Limb (tissue), 2 donors: Measurements from ENCODE around the gene MCHR1.
A peak's percentile ranks its signal among the peaks of the same experiment; 100 is the strongest.
"Not testable (repeated sequence)": the region's sequence is repeated elsewhere in the genome, so short reads cannot be mapped to it uniquely, and the experiment has no call there.

Experiments used
- DNase-seq, 2 donors: peaks; one replicate each; pipeline ENCODE4 v3.0.0-alpha.2; 2016; ENCODE audit errors: extremely low spot score in 2 of 2

The MCHR1 gene

GRCh38 chr22:40687706-40688105, 8.4 kb downstream of the MCHR1 start:
- DNase-seq, result no peak

GRCh38 chr22:40690370-40690769, 11.1 kb downstream of the MCHR1 start:
- no peak for DNase-seq

GRCh38 chr22:40691532-40691931, 12.2 kb downstream of the MCHR1 start:
- DNase-seq, result no peak

GRCh38 chr22:40694411-40694810, 15.1 kb downstream of the MCHR1 start:
- peak in 1 of 2 donors; percentile 36 for DNase-seq

- no peak for DNase-seq
These were observed 22.0 kb downstream of the MCHR1 start for GRCh38 chr22:40701274-40701673.

GRCh38 chr22:40703174-40703573, 23.9 kb downstream of the MCHR1 start:
- no peak for DNase-seq

GRCh38 chr22:40703736-40704135, 24.5 kb downstream of the MCHR1 start:
- DNase-seq, result peak in 1 of 2 donors; percentile 68

GRCh38 chr22:40705918-40706682, 26.8 kb downstream of the MCHR1 start:
- no peak for DNase-seq

- no peak for DNase-seq
These were observed 27.9 kb downstream of the MCHR1 start for GRCh38 chr22:40707154-40707553.

- DNase-seq, result no peak
These were observed 28.9 kb downstream of the MCHR1 start for GRCh38 chr22:40708177-40708576.

GRCh38 chr22:40709752-40710413, 30.6 kb downstream of the MCHR1 start:
- DNase-seq, result peak; percentile 38 to 71

- no peak for DNase-seq
These were observed 33.0 kb downstream of the MCHR1 start for GRCh38 chr22:40712311-40712710.

- peak; percentile 54 to 68 for DNase-seq
These were observed 35.4 kb downstream of the MCHR1 start for GRCh38 chr22:40714499-40715337.

GRCh38 chr22:40716116-40716515, 36.8 kb downstream of the MCHR1 start:
- DNase-seq, result no peak

- not testable (repeated sequence) for DNase-seq
These were observed 38.4 kb downstream of the MCHR1 start for GRCh38 chr22:40717657-40718056.

GRCh38 chr22:40718250-40719204, 39.2 kb downstream of the MCHR1 start:
- no peak for DNase-seq

GRCh38 chr22:40719599-40719998, 40.3 kb downstream of the MCHR1 start:
- DNase-seq, result no peak

- not testable (repeated sequence) for DNase-seq
These were observed 40.9 kb downstream of the MCHR1 start for GRCh38 chr22:40720156-40720537.

GRCh38 chr22:40720538-40721256, 41.4 kb downstream of the MCHR1 start:
- DNase-seq, result no peak

GRCh38 chr22:40721266-40721665, 42.0 kb downstream of the MCHR1 start:
- DNase-seq, result peak in 1 of 2 donors; percentile 41
